GM10248 (cell line): ENCODE results near the gene OSTN.

ENCODE experiments used
- CTCF ChIA-PET: fragments of 300-600 bp; sonication (Branson Sonifier 250); formaldehyde crosslinking; extraction: SDS; loops from one replicate; lab custom pipeline; 2021; ENCODE audit warnings: antibody characterized with exemption; lab: Yijun Ruan, JAX
- POLR2A ChIA-PET: fragments of 350-650 bp; sonication (Branson Sonifier 250); formaldehyde crosslinking; extraction: SDS; loops from one replicate; lab custom pipeline; 2020; ENCODE audit warnings: antibody characterized with exemption; lab: Yijun Ruan, JAX
- DNase-seq: peaks from one replicate; pipeline ENCODE4 v3.0.0; 2012; ENCODE audit errors: extremely low spot score
- TF ChIP-seq, protein P1 (sequence below): IDR thresholded peaks from 2 replicates; pipeline ENCODE4 v1.5.1; 2012; ENCODE audit warnings: mild to moderate bottlenecking, low read depth; ENCODE audit errors: extremely low read depth, missing control alignments, control extremely low read depth

The OSTN gene

DNA sequence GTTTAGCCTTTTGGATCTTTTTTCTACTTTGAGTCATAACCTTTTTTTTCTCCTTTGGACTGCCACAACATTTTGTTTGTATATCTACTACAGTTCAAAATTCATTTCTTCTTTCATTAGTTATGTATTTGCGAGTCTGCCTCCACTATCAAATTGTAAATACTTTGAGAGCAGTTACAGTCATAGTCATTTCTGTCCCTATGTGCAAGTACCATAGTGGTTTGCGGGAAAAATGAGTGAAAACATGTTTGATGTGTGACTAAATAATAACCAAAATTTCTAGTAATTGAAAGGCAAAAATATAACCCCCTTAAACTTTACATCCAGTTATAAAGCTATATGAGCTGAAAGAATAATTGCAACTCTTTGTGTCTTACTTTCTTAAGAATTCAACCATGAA, 84.4 kb downstream of the OSTN start:
- ChIA-PET POLR2A (no interaction called here), CTCF (interaction anchor here (2.0 to 4.5 kb wide), 3 partner anchors 8 to 22 kb away, joined by 4 to 40 read pairs (median 7); no protein-coding TSS in a partner anchor)
- TF ChIP-seq, protein P1, sequence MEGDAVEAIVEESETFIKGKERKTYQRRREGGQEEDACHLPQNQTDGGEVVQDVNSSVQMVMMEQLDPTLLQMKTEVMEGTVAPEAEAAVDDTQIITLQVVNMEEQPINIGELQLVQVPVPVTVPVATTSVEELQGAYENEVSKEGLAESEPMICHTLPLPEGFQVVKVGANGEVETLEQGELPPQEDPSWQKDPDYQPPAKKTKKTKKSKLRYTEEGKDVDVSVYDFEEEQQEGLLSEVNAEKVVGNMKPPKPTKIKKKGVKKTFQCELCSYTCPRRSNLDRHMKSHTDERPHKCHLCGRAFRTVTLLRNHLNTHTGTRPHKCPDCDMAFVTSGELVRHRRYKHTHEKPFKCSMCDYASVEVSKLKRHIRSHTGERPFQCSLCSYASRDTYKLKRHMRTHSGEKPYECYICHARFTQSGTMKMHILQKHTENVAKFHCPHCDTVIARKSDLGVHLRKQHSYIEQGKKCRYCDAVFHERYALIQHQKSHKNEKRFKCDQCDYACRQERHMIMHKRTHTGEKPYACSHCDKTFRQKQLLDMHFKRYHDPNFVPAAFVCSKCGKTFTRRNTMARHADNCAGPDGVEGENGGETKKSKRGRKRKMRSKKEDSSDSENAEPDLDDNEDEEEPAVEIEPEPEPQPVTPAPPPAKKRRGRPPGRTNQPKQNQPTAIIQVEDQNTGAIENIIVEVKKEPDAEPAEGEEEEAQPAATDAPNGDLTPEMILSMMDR = no peak
- DNase-seq = no peak

DNA sequence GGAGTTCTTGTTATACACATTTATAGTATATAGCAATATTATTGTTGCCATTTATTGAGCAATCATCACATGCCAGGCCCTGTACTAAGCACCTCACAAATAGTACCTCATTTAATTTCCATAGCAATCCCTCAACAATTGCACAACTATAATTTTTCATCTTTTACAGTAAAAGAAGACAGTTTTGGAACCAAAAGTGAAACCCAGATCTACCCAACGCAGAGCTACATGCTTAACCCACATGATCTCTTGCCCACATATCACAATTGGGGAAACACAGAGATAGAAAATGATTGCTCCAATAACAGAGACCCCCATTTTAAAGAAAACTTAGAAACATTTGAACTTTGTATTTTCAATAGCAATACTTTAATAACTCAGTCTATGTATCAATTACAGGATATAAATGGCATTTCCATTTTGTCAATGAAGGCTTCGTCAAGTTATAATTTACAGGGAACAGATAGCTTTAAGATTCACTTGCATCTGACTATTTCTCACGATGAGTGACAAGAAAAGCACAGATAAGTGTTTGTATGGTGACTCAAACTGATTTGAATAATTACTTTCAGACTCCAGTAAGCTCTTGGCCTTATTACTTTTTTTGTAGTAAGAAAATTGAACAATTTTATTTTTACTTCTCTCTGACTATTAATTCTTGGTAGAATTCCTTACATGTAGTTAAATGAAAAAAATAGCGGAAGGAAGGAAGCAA, 91.4 kb downstream of the OSTN start:
- TF ChIP-seq, protein P1 = no peak
- peak; percentile 31 for DNase-seq
- ChIA-PET CTCF (interaction anchor here (0.9 to 1.5 kb wide), 5 partner anchors 9 to 69 kb away, joined by 3 to 8 read pairs (median 3); no protein-coding TSS in a partner anchor), POLR2A (no interaction called here)

DNA sequence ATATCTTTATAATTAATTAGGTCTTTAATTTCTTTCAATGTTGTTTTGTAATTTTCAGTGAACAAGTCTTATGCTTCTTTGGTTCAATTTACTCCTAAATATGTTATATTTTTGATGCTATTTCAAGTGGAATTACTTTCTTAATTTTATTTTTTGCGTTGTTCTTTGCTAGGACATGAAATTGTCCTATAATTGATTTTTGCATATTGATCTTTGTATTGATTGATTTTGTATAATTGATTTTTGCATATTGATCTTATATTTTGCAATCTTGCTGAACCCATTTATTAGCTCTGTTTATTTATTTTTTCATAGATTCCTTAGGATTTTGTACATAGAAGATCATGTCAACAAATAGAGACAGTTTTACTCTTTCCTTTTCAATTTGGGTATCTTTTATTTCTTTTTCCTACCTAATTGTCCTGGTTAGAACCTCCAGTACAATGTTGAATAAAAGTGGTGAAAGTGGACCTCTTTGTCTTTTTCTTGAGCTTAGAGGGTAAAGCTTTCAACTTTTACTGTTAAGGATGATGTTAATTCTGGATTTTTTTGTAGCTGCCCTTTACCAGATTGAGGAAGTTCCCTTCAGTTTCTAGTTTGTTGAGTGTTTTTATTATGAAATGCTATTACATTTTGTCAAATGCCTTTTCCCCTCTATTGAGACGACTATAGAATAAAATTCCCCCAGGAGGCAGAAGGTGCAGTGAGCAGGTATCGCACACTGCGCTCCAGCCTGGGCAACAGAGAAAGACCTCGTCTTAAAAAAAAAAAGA, 93.4 kb downstream of the OSTN start:
- DNase-seq = no peak
- TF ChIP-seq, protein P1 = no peak
- CTCF ChIA-PET = interaction anchor here (0.7 to 1.1 kb wide), 4 partner anchors 11 to 44 kb away, joined by 3 to 5 read pairs (median 4); no protein-coding TSS in a partner anchor
- POLR2A ChIA-PET = no interaction called here

DNA sequence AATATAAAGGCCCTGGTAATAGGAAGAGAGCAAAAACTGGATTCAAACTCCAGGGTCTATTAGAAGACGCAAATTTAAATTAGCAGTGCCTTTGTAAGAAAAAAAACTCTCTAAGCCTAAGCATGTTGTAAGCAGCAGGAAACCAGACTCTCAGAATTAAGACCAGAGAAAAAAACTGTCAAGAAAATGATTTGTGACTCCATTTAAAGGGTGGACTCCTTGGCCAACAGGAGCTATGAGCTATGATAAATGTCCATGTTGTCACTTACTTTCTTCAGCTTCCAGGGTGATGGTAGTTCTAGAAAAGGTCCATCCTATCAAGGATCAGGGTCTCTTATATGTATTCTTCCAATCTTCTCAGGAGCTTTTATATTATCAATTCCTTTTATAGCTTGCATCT, 95.2 kb downstream of the OSTN start:
- TF ChIP-seq, protein P1 = no peak
- ChIA-PET CTCF (interaction anchor here (1.3 to 1.9 kb wide), 2 partner anchors 8 to 10 kb away, joined by 4 to 6 read pairs; no protein-coding TSS in a partner anchor), POLR2A (interaction anchor here (0.6 kb wide), 1 partner anchor 58 kb away, joined by 3 read pairs; no protein-coding TSS in a partner anchor)
- no peak for DNase-seq

DNA sequence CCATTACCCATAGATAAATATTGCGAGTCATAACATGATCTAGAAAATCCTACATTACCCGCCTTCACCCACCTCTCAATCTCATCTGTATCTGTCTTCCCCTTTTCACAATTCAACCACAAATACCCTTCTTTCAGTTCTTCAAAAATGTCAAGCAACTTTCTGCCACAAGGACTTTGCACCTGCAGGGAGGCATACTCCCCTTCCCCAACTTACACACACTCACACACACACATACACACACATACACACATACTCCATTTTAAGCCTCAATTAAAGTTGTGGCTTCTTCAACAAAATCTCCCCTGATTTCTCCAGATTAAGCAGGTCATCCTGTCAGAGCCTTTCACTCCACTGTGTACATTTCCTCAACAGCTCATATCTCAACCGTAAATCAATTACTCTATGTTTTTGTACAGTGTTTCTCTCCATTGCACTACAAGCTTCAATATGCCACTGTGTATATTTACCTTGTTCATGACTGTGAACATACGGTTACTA, 97.0 kb downstream of the OSTN start:
- ChIA-PET POLR2A (no interaction called here), CTCF (interaction anchor here (0.8 to 1.9 kb wide), 2 partner anchors 26 to 43 kb away, joined by 3 to 4 read pairs; no protein-coding TSS in a partner anchor)
- DNase-seq = peak; percentile 50
- TF ChIP-seq, protein P1 = no peak

DNA sequence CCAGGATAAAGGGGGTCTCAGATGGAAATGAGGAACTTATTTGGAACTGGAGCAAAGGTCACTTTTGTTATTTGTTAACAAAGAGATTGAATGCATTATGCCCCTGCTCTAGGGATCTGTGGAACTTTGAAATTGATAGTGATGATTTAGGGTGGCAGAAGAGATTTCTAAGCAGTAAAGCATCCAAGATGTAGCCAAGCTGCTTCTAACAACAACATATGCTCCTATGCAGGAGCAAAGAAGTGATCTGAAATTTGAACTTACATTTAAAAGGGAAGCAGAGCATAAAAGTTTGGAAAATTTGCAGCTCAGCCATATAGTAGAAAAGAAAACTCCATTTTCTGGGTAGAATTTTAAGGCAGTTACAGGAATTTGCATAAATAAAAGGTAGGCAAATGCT, 99.8 kb downstream of the OSTN start:
- TF ChIP-seq, protein P1 = no peak
- DNase-seq = no peak
- POLR2A ChIA-PET = no interaction called here
- CTCF ChIA-PET = interaction anchor here (1.2 to 1.5 kb wide), 4 partner anchors 9 to 55 kb away, joined by 3 to 7 read pairs (median 4); no protein-coding TSS in a partner anchor
